HG02610 (cell line): ENCODE results near the gene KLF7.

ENCODE experiments used
- ATAC-seq: cut with Tn5 transposase; IDR thresholded peaks from one replicate; pipeline ENCODE4 v1.9.1; 2021; ENCODE audit warnings: mild to moderate bottlenecking, moderate library complexity; ENCODE audit not compliant: unreplicated experiment

Gene KLF7

GRCh38 chr2:207165121-207166038 lies at the start of gene KLF7:
KLF7 (minus strand) TSS chr2:207165948; CDS start chr2:207165568, 380 bp downstream.
- no peak for ATAC-seq

- no peak for ATAC-seq
These were observed 49.6 kb upstream of the KLF7 start for GRCh38 chr2:207215308-207215707.

- ATAC-seq: no peak
These were observed 48.7 kb upstream of the KLF7 start for GRCh38 chr2:207214446-207214845.

- no peak for ATAC-seq
These were observed 40.3 kb upstream of the KLF7 start for GRCh38 chr2:207206011-207206410.

- ATAC-seq: no peak
These were observed 39.6 kb upstream of the KLF7 start for GRCh38 chr2:207205173-207205957.

GRCh38 chr2:207203056-207203455 lies 37.3 kb upstream of the KLF7 start:
- no peak for ATAC-seq

GRCh38 chr2:207202645-207203044 lies 36.9 kb upstream of the KLF7 start:
- ATAC-seq: no peak

- no peak for ATAC-seq
These were observed 35.7 kb upstream of the KLF7 start for GRCh38 chr2:207201416-207201815.

GRCh38 chr2:207200136-207200535 lies 34.4 kb upstream of the KLF7 start:
- ATAC-seq: no peak

GRCh38 chr2:207194028-207194427 lies 28.3 kb upstream of the KLF7 start:
- ATAC-seq: no peak

- ATAC-seq: no peak
These were observed 23.1 kb upstream of the KLF7 start for GRCh38 chr2:207188626-207189419.

- no peak for ATAC-seq
These were observed 19.6 kb upstream of the KLF7 start for GRCh38 chr2:207185372-207185771.

GRCh38 chr2:207184768-207185167 lies 19.0 kb upstream of the KLF7 start:
- ATAC-seq: peak; percentile 30

GRCh38 chr2:207184348-207184747 lies 18.6 kb upstream of the KLF7 start:
- ATAC-seq: peak; percentile 48

- no peak for ATAC-seq
These were observed 17.8 kb upstream of the KLF7 start for GRCh38 chr2:207183506-207183905.

- ATAC-seq: no peak
These were observed 17.2 kb upstream of the KLF7 start for GRCh38 chr2:207182911-207183310.

- no peak for ATAC-seq
These were observed 16.0 kb upstream of the KLF7 start for GRCh38 chr2:207181526-207182274.

GRCh38 chr2:207180741-207181140 lies 15.0 kb upstream of the KLF7 start:
- no peak for ATAC-seq

GRCh38 chr2:207176247-207176646 lies 10.5 kb upstream of the KLF7 start:
- ATAC-seq: no peak

GRCh38 chr2:207173641-207174040 lies 7.9 kb upstream of the KLF7 start:
- ATAC-seq: no peak
